ENCODE results near the gene DET1. TPM values are rescaled to one million over a fixed set of nuclear protein-coding genes. Genes with fewer than 3 reads are reported as not detected.

DET1 gene
- total and polyA plus RNA-seq, 2 of the 13 experiments (the other 11 are each of a cell fraction or from before 2014, with no cell fraction given), result 2.2 to 4.2 TPM

GRCh38 chr15:88546248-88547129 lies at the start of gene DET1 (continued):
- no peak for TF ChIP-seq NFRKB (IDR thresholded peaks at IDR 0.05)
- TF ChIP-seq PHF20 (CRISPR knock-in tag; IDR thresholded peaks at IDR 0.05), result peak; percentile 93
- TF ChIP-seq FLYWCH1 (CRISPR knock-in tag; IDR thresholded peaks at IDR 0.05), result no peak
- peak; percentile 52; the same call in 1 of the 2 replicates for TF ChIP-seq FOXP4 (CRISPR knock-in tag; IDR thresholded peaks at IDR 0.05)
- TF ChIP-seq SATB2 (CRISPR knock-in tag; IDR thresholded peaks at IDR 0.05), result no peak
- TF ChIP-seq PBX3 (CRISPR knock-in tag; IDR thresholded peaks at IDR 0.05; ENCODE audit: borderline replicate concordance), result no peak
- TF ChIP-seq ZNF7 (CRISPR knock-in tag; IDR thresholded peaks at IDR 0.05), result no peak
- peak; percentile 61 for TF ChIP-seq ZNF687 (CRISPR knock-in tag; IDR thresholded peaks at IDR 0.05)
- no peak for TF ChIP-seq ARHGAP35 (CRISPR knock-in tag; IDR thresholded peaks at IDR 0.05; ENCODE audit: borderline replicate concordance)
- TF ChIP-seq DNMT1 (CRISPR knock-in tag; IDR thresholded peaks at IDR 0.05), result no peak
- TF ChIP-seq ARNT (IDR thresholded peaks at IDR 0.05), result no peak
- peak; percentile 61 for TF ChIP-seq FOSL2 (CRISPR knock-in tag; IDR thresholded peaks at IDR 0.05)
- TF ChIP-seq PAX8 (CRISPR knock-in tag; IDR thresholded peaks at IDR 0.05; ENCODE audit: borderline replicate concordance), result no peak
- 0 out of 2 replicates have a peak, but pooled peaks have one; percentile 33 for TF ChIP-seq MAZ (IDR thresholded peaks at IDR 0.05; ENCODE audit: borderline replicate concordance, low read depth, low read length)
- TF ChIP-seq MAZ (CRISPR knock-in tag; IDR thresholded peaks at IDR 0.05; ENCODE audit: low read depth), result peak; percentile 42; the same call in 1 of the 2 replicates
- no peak for TF ChIP-seq ZNF34 (CRISPR knock-in tag; IDR thresholded peaks at IDR 0.05; ENCODE audit: borderline replicate concordance)
- no peak for TF ChIP-seq SKI (IDR thresholded peaks at IDR 0.05; ENCODE audit: partially characterized antibody)
- peak; percentile 97 for TF ChIP-seq GABPB1 (CRISPR knock-in tag; IDR thresholded peaks at IDR 0.05)
- no peak for TF ChIP-seq RFXANK (CRISPR knock-in tag; IDR thresholded peaks at IDR 0.05)
- TF ChIP-seq REPIN1 (CRISPR knock-in tag; IDR thresholded peaks at IDR 0.05; ENCODE audit: borderline replicate concordance, low read depth), result no peak
- no peak for TF ChIP-seq BRD4 (CRISPR knock-in tag; IDR thresholded peaks at IDR 0.05)
- TF ChIP-seq ZNF737 (CRISPR knock-in tag; IDR thresholded peaks at IDR 0.05; ENCODE audit: borderline replicate concordance), result no peak
- TF ChIP-seq ZNF256 (CRISPR knock-in tag; conservative IDR thresholded peaks at IDR 0.05), result no peak
- TF ChIP-seq ZKSCAN1 (IDR thresholded peaks at IDR 0.05; ENCODE audit: low read length), result peak; percentile 17; the same call in 1 of the 2 replicates
- no peak for TF ChIP-seq ZNF451 (CRISPR knock-in tag; IDR thresholded peaks at IDR 0.05)
